HEK293 (cell line): ENCODE measurements around the gene MAP3K5.

Source experiments
- CTCF ChIA-PET: fragments of 350-600 bp; formaldehyde crosslinking; extraction: SDS; loops from one replicate; lab custom pipeline; 2021; ENCODE audit warnings: antibody characterized with exemption; lab: Yijun Ruan, JAX
- POLR2A ChIA-PET: fragments of 300-600 bp; formaldehyde crosslinking; extraction: SDS; loops from one replicate; lab custom pipeline; 2020; ENCODE audit warnings: antibody characterized with exemption, inconsistent platforms; lab: Yijun Ruan, JAX
- H3K27ac ChIP-seq: fragments of 200-500 bp; sonication (Bioruptor generic); 2 replicates; pipeline ENCODE4 v1.5.1; 2014; ENCODE audit warnings: low read depth, low read length, control low read depth, inconsistent platforms; ENCODE audit errors: extremely low read depth
- H3K36me3 ChIP-seq, 2 experiments: fragments of 200-500 bp in 1 of 2; sonication (Bioruptor generic) in 1 of 2; 1 replicate in 1 of 2; 2 replicates in 1 of 2; pipeline ENCODE4 v1.5.1; 2014 to 2017; ENCODE audit warnings: inconsistent platforms in 2 of 2, low read length in 2 of 2; ENCODE audit not compliant: control insufficient read depth in 2 of 2, insufficient read depth in 1 of 2
- H3K4me1 ChIP-seq: fragments of 200-500 bp; sonication (Bioruptor generic); 2 replicates; pipeline ENCODE4 v1.5.1; 2014; ENCODE audit warnings: mild to moderate bottlenecking, low read length, inconsistent platforms; ENCODE audit not compliant: control insufficient read depth, insufficient read depth
- H3K4me3 ChIP-seq: 2 replicates; pipeline ENCODE4 v1.5.1; 2011; ENCODE audit warnings: low read depth, mild to moderate bottlenecking, control low read depth, low read length, moderate library complexity
- H3K9me3 ChIP-seq: fragments of 200-500 bp; sonication (Bioruptor generic); 2 replicates; pipeline ENCODE4 v1.5.1; 2014; ENCODE audit warnings: low read depth, low read length, inconsistent platforms; ENCODE audit not compliant: control insufficient read depth, insufficient read depth
- HOXC10 ChIP-seq: sonication (generic); formaldehyde crosslinking; IDR thresholded peaks from 2 replicates; pipeline ENCODE4 v1.8.1; 2023; ENCODE audit warnings: mild to moderate bottlenecking, missing genetic modification reagents
- PRDM10 ChIP-seq: fragments of 450-650 bp; formaldehyde crosslinking; IDR thresholded peaks from 2 replicates; pipeline ENCODE4 v1.5.1; 2016; ENCODE audit warnings: missing biosample characterization, missing genetic modification characterization
- SCRT1 ChIP-seq: fragments of 450-650 bp; formaldehyde crosslinking; IDR thresholded peaks from 2 replicates; pipeline ENCODE4 v1.5.1; 2016; ENCODE audit warnings: missing biosample characterization, missing genetic modification characterization, borderline replicate concordance
- SCRT2 ChIP-seq: fragments of 450-650 bp; formaldehyde crosslinking; IDR thresholded peaks from 2 replicates; pipeline ENCODE4 v1.5.1; 2016; ENCODE audit warnings: missing biosample characterization, missing genetic modification characterization
- ZBTB44 ChIP-seq: fragments of 450-650 bp; IDR thresholded peaks from 2 replicates; pipeline ENCODE4 v1.5.1; 2018; ENCODE audit warnings: missing biosample characterization, mild to moderate bottlenecking, missing genetic modification characterization
- ZBTB49 ChIP-seq: fragments of 450-650 bp; formaldehyde crosslinking; IDR thresholded peaks from 2 replicates; pipeline ENCODE4 v1.5.1; 2016; ENCODE audit warnings: missing biosample characterization, missing genetic modification characterization, low read depth
- ZNF114 ChIP-seq: fragments of 450-650 bp; formaldehyde crosslinking; IDR thresholded peaks from 2 replicates; pipeline ENCODE4 v1.5.0; 2017; ENCODE audit warnings: missing biosample characterization, missing genetic modification characterization
- ZNF155 ChIP-seq: fragments of 450-650 bp; formaldehyde crosslinking; IDR thresholded peaks from 2 replicates; pipeline ENCODE4 v1.5.1; 2016; ENCODE audit warnings: missing biosample characterization, missing genetic modification characterization
- ZNF211 ChIP-seq: fragments of 450-650 bp; formaldehyde crosslinking; IDR thresholded peaks from 2 replicates; pipeline ENCODE4 v1.5.1; 2016; ENCODE audit warnings: low read depth, missing biosample characterization, missing genetic modification characterization
- ZNF23 ChIP-seq: fragments of 450-650 bp; formaldehyde crosslinking; IDR thresholded peaks from 2 replicates; pipeline ENCODE4 v1.5.1; 2016; ENCODE audit warnings: missing biosample characterization, missing genetic modification characterization, borderline replicate concordance
- ZNF239 ChIP-seq: fragments of 450-650 bp; formaldehyde crosslinking; IDR thresholded peaks from 2 replicates; pipeline ENCODE4 v1.5.1; 2016; ENCODE audit warnings: missing biosample characterization, missing genetic modification characterization
- ZNF302 ChIP-seq: fragments of 450-650 bp; formaldehyde crosslinking; IDR thresholded peaks from 2 replicates; pipeline ENCODE4 v1.5.1; 2016; ENCODE audit warnings: missing biosample characterization, missing genetic modification characterization, low read depth
- ZNF416 ChIP-seq: fragments of 450-650 bp; formaldehyde crosslinking; IDR thresholded peaks from 2 replicates; pipeline ENCODE4 v1.5.1; 2016; ENCODE audit warnings: missing biosample characterization, missing genetic modification characterization
- ZNF426 ChIP-seq: fragments of 450-650 bp; formaldehyde crosslinking; IDR thresholded peaks from 2 replicates; pipeline ENCODE4 v1.5.1; 2017; ENCODE audit warnings: missing biosample characterization, missing genetic modification characterization, mild to moderate bottlenecking, inconsistent platforms, moderate library complexity
- ZNF48 ChIP-seq: fragments of 450-650 bp; formaldehyde crosslinking; IDR thresholded peaks from 2 replicates; pipeline ENCODE4 v1.5.1; 2016; ENCODE audit warnings: missing biosample characterization, missing genetic modification characterization
- ZNF514 ChIP-seq: fragments of 450-650 bp; formaldehyde crosslinking; IDR thresholded peaks from 2 replicates; pipeline ENCODE4 v1.5.1; 2016; ENCODE audit warnings: missing biosample characterization, missing genetic modification characterization
- ZNF529 ChIP-seq: fragments of 450-650 bp; formaldehyde crosslinking; IDR thresholded peaks from 2 replicates; pipeline ENCODE4 v1.5.1; 2017; ENCODE audit warnings: missing genetic modification characterization, missing biosample characterization; ENCODE audit not compliant: insufficient replicate concordance
- ZNF549 ChIP-seq: fragments of 450-650 bp; IDR thresholded peaks from 2 replicates; pipeline ENCODE4 v1.5.1; 2018; ENCODE audit warnings: missing biosample characterization, missing genetic modification characterization, mild to moderate bottlenecking, inconsistent platforms, moderate library complexity
- ZNF558 ChIP-seq: fragments of 450-650 bp; formaldehyde crosslinking; IDR thresholded peaks from 2 replicates; pipeline ENCODE4 v1.5.1; 2016; ENCODE audit warnings: missing biosample characterization, missing genetic modification characterization
- ZNF629 ChIP-seq: fragments of 450-650 bp; formaldehyde crosslinking; IDR thresholded peaks from 2 replicates; pipeline ENCODE4 v1.5.1; 2017; ENCODE audit warnings: missing biosample characterization, missing genetic modification characterization
- ZNF645 ChIP-seq: fragments of 450-650 bp; formaldehyde crosslinking; IDR thresholded peaks from 2 replicates; pipeline ENCODE4; 2016; ENCODE audit warnings: missing biosample characterization, missing genetic modification characterization
- ZNF747 ChIP-seq: fragments of 450-650 bp; formaldehyde crosslinking; IDR thresholded peaks from 2 replicates; pipeline ENCODE4 v1.5.1; 2016; ENCODE audit warnings: missing biosample characterization, missing genetic modification characterization
- ZNF792 ChIP-seq: fragments of 450-650 bp; formaldehyde crosslinking; IDR thresholded peaks from 2 replicates; pipeline ENCODE4 v1.5.1; 2016; ENCODE audit warnings: missing biosample characterization, missing genetic modification characterization
- ZNF837 ChIP-seq: fragments of 450-650 bp; formaldehyde crosslinking; IDR thresholded peaks from 2 replicates; pipeline ENCODE4 v1.5.1; 2016; ENCODE audit warnings: missing biosample characterization, missing genetic modification characterization
- ZSCAN23 ChIP-seq: fragments of 450-650 bp; formaldehyde crosslinking; IDR thresholded peaks from 2 replicates; pipeline ENCODE4 v1.5.1; 2016; ENCODE audit warnings: missing biosample characterization, missing genetic modification characterization
- ZXDB ChIP-seq: fragments of 450-650 bp; formaldehyde crosslinking; IDR thresholded peaks from 2 replicates; pipeline ENCODE4 v1.5.1; 2016; ENCODE audit warnings: missing biosample characterization, missing genetic modification characterization

MAP3K5 gene

GRCh38 chr6:136669299-136669699, 123.0 kb downstream of the MAP3K5 start (continued):
- 0 out of 2 replicates have a peak, but pooled peaks have one; percentile 58 for TF ChIP-seq ZBTB44 (tag by site-specific recombination)

GRCh38 chr6:136668571-136668970, 123.7 kb downstream of the MAP3K5 start:
- Histone ChIP-seq H3K27ac (no peak overlapping the region), H3K4me1 (peaks cover 9% of the 10 kb centered on the region; the same call in 1 of the 2 replicates), H3K9me3 (no peaks in the 10 kb centered on the region), H3K36me3 (no peaks in the 10 kb centered on the region; a peak in 1 of 3 replicates), H3K4me3 (no peak overlapping the region)
- POLR2A ChIA-PET: interaction anchor here (1.1 to 2.4 kb wide), 2 partner anchors 122 to 124 kb away, joined by 3 to 11 read pairs; partner anchors contain the start of gene MAP3K5
- TF ChIP-seq SCRT1 (tag by site-specific recombination): 0 out of 2 replicates have a peak, but pooled peaks have one; percentile 25
- no peak for TF ChIP-seq ZNF629
- no peak for TF ChIP-seq ZNF426 (tag by site-specific recombination)
- no peak for TF ChIP-seq ZNF48
- no peak for TF ChIP-seq ZNF529 (tag by site-specific recombination)
- no peak for TF ChIP-seq ZNF23 (tag by site-specific recombination)
- peak; percentile 57 for TF ChIP-seq SCRT2 (tag by site-specific recombination)
- TF ChIP-seq ZNF514 (tag by site-specific recombination): no peak
- no peak for TF ChIP-seq ZNF792 (tag by site-specific recombination)
- CTCF ChIA-PET: interaction anchor here (2.8 to 3.0 kb wide), 2 partner anchors 24 to 124 kb away, joined by 16 to 24 read pairs; partner anchors contain the start of gene MAP3K5

- ChIA-PET POLR2A (no interaction called here), CTCF (interaction anchor here (0.6 to 1.5 kb wide), 4 partner anchors 22 to 159 kb away, joined by 3 to 8 read pairs (median 6); partner anchors contain the start of gene MAP3K5)
- no peak for TF ChIP-seq ZNF114
- TF ChIP-seq ZNF302 (tag by site-specific recombination): no peak
- no peak for TF ChIP-seq ZNF558 (tag by site-specific recombination)
- TF ChIP-seq ZNF211: no peak
- TF ChIP-seq HOXC10 (CRISPR knock-in tag): no peak
- TF ChIP-seq ZNF549 (tag by site-specific recombination): no peak
- no peak for TF ChIP-seq ZNF837 (tag by site-specific recombination)
- no peak for TF ChIP-seq ZBTB49 (tag by site-specific recombination)
- no peak for TF ChIP-seq ZSCAN23 (tag by site-specific recombination)
- no peak for TF ChIP-seq ZXDB (tag by site-specific recombination)
- TF ChIP-seq ZNF416 (tag by site-specific recombination): no peak
- no peak for TF ChIP-seq ZNF155 (tag by site-specific recombination)
- TF ChIP-seq ZNF23 (tag by site-specific recombination): no peak
- no peak for TF ChIP-seq ZNF239 (tag by site-specific recombination)
- no peak for TF ChIP-seq PRDM10 (tag by site-specific recombination)
- no peak for TF ChIP-seq ZNF747 (tag by site-specific recombination)
- TF ChIP-seq ZNF645 (tag by site-specific recombination): no peak
Measured at GRCh38 chr6:136666041-136666440, 126.2 kb downstream of the MAP3K5 start.

More at GRCh38 chr6:136666041-136666440, 126.2 kb downstream of the MAP3K5 start:
- H3K4me1 ChIP-seq: peaks cover 9% of the 10 kb centered on the region; the same call in 1 of the 2 replicates
- no peak overlapping the region for H3K27ac ChIP-seq
- H3K36me3 ChIP-seq: no peaks in the 10 kb centered on the region; a peak in 1 of 3 replicates
- no peak overlapping the region for H3K4me3 ChIP-seq
- H3K9me3 ChIP-seq: no peaks in the 10 kb centered on the region
